HCT116 (cell line): ENCODE measurements around the gene GABRP.

Experiments
- CEBPB ChIP-seq: IDR thresholded peaks from 2 replicates; pipeline ENCODE4 v1.6.1; 2012; ENCODE audit warnings: low read depth
- EZH2 ChIP-seq: fragments of 200-600 bp; sonication (generic); IDR thresholded peaks from 2 replicates; pipeline ENCODE4 v1.6.1; 2017; ENCODE audit warnings: antibody characterized with exemption, mixed run types
- POLR2A ChIP-seq: IDR thresholded peaks from 2 replicates; pipeline ENCODE4 v1.7.0; 2011; ENCODE audit warnings: borderline replicate concordance; ENCODE audit not compliant: insufficient read depth, insufficient read length; ENCODE audit errors: extremely low read depth
- POLR2AphosphoS5 ChIP-seq: IDR thresholded peaks from 2 replicates; pipeline ENCODE4 v1.6.1; 2011; ENCODE audit warnings: mild to moderate bottlenecking, low read depth, low read length, moderate library complexity
- YY1 ChIP-seq: IDR thresholded peaks from 2 replicates; pipeline ENCODE4 v1.6.1; 2011; ENCODE audit warnings: low read length, low read depth, moderate library complexity, mild to moderate bottlenecking; ENCODE audit not compliant: insufficient replicate concordance; ENCODE audit errors: extremely low read depth
- TF ChIP-seq, protein P1 (sequence below), 3 experiments: fragments of 200-600 bp in 1 of 3; sonication (generic) in 1 of 3; IDR thresholded peaks in 2 of 3; conservative IDR thresholded peaks in 1 of 3; 2 replicates each; pipeline ENCODE4 v1.5.1; 2012 to 2017; ENCODE audit warnings: low read depth in 2 of 3, low read length in 2 of 3, antibody characterized with exemption in 1 of 3, borderline replicate concordance in 1 of 3, control low read depth in 1 of 3, mild to moderate bottlenecking in 1 of 3, mixed read lengths in 1 of 3, mixed run types in 1 of 3, moderate library complexity in 1 of 3; ENCODE audit not compliant: insufficient read depth in 1 of 3
- TF ChIP-seq, protein P2 (sequence below): IDR thresholded peaks from 2 replicates; pipeline ENCODE4 v1.6.1; 2011; ENCODE audit warnings: mild to moderate bottlenecking, low read length, moderate library complexity; ENCODE audit not compliant: insufficient replicate concordance; ENCODE audit errors: extremely low read depth

DNA sequence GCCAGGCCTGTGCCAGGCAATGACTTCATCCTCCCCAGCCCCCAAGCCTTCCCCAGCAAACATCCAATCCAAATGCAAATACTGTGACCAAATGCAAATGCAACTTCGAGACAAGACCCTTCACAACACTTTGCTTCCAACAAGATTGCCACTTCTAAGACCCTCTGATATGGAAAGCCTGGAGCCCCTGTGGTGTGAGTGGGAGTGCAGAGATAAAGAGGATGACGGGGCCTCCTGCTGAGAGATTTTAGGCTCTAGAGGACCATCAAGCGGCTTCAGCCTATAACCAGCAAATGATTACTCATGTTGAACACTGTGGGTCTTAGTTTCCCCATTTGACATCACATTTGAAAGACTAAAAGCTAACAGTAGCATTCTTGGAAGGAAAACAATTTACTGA, 46.6 kb upstream of the GABRP start:
- TF ChIP-seq, protein P1, sequence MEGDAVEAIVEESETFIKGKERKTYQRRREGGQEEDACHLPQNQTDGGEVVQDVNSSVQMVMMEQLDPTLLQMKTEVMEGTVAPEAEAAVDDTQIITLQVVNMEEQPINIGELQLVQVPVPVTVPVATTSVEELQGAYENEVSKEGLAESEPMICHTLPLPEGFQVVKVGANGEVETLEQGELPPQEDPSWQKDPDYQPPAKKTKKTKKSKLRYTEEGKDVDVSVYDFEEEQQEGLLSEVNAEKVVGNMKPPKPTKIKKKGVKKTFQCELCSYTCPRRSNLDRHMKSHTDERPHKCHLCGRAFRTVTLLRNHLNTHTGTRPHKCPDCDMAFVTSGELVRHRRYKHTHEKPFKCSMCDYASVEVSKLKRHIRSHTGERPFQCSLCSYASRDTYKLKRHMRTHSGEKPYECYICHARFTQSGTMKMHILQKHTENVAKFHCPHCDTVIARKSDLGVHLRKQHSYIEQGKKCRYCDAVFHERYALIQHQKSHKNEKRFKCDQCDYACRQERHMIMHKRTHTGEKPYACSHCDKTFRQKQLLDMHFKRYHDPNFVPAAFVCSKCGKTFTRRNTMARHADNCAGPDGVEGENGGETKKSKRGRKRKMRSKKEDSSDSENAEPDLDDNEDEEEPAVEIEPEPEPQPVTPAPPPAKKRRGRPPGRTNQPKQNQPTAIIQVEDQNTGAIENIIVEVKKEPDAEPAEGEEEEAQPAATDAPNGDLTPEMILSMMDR (IDR thresholded peaks at IDR 0.05 in 2 of 3, conservative IDR thresholded peaks at IDR 0.05 in 1 of 3; ENCODE audit: borderline replicate concordance in 1 of 3, insufficient read depth in 1 of 3, low read depth in 2 of 3, low read length in 2 of 3): no peak
- TF ChIP-seq EZH2 (no peak), POLR2AphosphoS5 (no peak), YY1 (no peak), POLR2A (no peak), CEBPB (no peak)
- TF ChIP-seq, protein P2, sequence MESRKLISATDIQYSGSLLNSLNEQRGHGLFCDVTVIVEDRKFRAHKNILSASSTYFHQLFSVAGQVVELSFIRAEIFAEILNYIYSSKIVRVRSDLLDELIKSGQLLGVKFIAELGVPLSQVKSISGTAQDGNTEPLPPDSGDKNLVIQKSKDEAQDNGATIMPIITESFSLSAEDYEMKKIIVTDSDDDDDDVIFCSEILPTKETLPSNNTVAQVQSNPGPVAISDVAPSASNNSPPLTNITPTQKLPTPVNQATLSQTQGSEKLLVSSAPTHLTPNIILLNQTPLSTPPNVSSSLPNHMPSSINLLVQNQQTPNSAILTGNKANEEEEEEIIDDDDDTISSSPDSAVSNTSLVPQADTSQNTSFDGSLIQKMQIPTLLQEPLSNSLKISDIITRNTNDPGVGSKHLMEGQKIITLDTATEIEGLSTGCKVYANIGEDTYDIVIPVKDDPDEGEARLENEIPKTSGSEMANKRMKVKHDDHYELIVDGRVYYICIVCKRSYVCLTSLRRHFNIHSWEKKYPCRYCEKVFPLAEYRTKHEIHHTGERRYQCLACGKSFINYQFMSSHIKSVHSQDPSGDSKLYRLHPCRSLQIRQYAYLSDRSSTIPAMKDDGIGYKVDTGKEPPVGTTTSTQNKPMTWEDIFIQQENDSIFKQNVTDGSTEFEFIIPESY: no peak
